Skin of body (tissue), 2 donors: ENCODE data around the gene HMGCS2. TPM values are rescaled to one million over a fixed set of nuclear protein-coding genes. Genes with fewer than 3 reads are reported as not detected.

Source experiments
- DNase-seq: peaks from one replicate; lab custom pipeline; 2025; lab: John Stamatoyannopoulos, UW
- total RNA-seq: library from RNA; depleted of rRNA; stranded (reverse); fragments of >200 nt; gene quantifications from one replicate; pipeline ENCODE4 v1.2.3, GENCODE V29; 2014

HMGCS2 gene
- total RNA-seq, 1 donor from 2014 or later, result 0.89 TPM

DNA sequence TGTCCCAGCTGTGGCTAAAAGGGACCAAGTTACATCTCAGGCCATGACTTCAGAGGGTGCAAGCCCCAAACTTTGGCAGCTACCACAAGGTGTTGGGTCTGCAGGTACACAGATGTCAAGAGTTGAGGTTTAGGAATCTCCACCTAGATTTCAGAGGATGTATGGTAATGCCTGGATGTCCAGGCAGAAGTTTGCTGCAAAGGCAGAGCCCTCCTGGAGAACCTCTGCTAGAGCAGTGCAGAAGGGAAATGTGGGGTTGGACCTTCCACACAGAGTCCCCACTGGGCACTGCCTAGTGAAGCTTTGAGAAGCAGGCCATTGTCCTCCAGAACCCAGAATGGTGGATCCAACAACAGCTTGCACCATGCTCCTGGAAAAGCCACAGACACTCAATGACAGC, 67.0 kb downstream of the HMGCS2 start:
- DNase-seq, result no peak

DNA sequence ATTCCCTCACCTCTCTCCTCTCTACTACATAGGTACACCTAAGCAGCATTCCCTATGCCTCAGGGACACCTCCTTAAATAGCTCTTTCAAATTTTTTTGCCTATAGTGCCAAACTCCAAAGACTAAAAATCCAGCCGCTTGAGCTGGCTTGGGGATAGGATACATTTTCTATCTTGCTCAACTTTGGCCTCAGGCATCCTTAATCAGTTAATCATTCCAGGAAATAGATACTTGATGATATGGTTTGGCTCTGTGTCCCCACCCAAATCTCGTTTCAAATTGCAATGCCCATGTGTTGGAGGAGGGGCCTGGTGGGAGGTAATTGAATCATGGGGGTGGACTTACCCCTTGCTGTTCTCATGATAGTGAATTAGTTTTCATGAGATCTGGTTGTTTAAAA, 68.4 kb downstream of the HMGCS2 start:
- no peak for DNase-seq

Other genes with a start within 250 kb of the HMGCS2 start
- 13.3 TPM for gene ZNF697, start 120.6 kb downstream of the HMGCS2 start, total RNA-seq
- gene PHGDH, start 57.0 kb downstream of the HMGCS2 start, total RNA-seq, result 99.7 TPM
- not detected for gene REG4, start 42.6 kb upstream of the HMGCS2 start, total RNA-seq
- not detected for gene ADAM30, start 127.6 kb upstream of the HMGCS2 start, total RNA-seq